Measurements from ENCODE around the gene POLE4.

The POLE4 gene

GRCh38 chr2:75003276-75003675 is 44.8 kb downstream of the POLE4 start:
- no peak for DNase-seq

GRCh38 chr2:75003773-75004172 is 45.3 kb downstream of the POLE4 start:
- DNase-seq: no peak

- DNase-seq: no peak
Observed at GRCh38 chr2:75006041-75006440, 47.6 kb downstream of the POLE4 start.

GRCh38 chr2:75007061-75007460 is 48.6 kb downstream of the POLE4 start:
- DNase-seq: no peak

- no peak for DNase-seq
Observed at GRCh38 chr2:75007819-75008218, 49.4 kb downstream of the POLE4 start.

GRCh38 chr2:75010571-75010970 is 52.1 kb downstream of the POLE4 start:
- DNase-seq: no peak

- DNase-seq: no peak
Observed at GRCh38 chr2:75012080-75012479, 53.6 kb downstream of the POLE4 start.

GRCh38 chr2:75018162-75018561 is 59.7 kb downstream of the POLE4 start:
- DNase-seq: no peak

Measured in 8988T (cell line).